ENCODE measurements around the gene PTPN11.
"Not testable (repeated sequence)": the region's sequence is repeated elsewhere in the genome, so short reads cannot be mapped to it uniquely, and the experiment has no call there.

PTPN11 gene
- total RNA-seq, result 116 to 396 (median 154) reads per million in 9 experiments

DNA sequence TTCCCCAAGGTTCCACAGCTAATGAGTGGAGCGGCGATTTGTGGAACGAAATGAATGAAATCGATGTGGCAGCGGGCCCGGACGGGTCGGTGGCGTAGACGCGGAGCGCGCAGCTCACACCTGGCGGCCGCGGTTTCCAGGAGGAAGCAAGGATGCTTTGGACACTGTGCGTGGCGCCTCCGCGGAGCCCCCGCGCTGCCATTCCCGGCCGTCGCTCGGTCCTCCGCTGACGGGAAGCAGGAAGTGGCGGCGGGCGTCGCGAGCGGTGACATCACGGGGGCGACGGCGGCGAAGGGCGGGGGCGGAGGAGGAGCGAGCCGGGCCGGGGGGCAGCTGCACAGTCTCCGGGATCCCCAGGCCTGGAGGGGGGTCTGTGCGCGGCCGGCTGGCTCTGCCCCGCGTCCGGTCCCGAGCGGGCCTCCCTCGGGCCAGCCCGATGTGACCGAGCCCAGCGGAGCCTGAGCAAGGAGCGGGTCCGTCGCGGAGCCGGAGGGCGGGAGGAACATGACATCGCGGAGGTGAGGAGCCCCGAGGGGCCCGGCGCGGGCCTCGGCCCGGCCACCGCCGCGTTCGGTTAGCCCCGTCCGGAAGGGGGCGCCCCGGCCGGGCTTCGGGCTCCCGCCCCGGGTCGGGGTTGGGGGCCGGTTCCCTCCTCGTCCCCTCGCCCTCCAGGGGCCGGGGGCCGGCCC lies at the start of gene PTPN11:
PTPN11 (plus strand) TSS at position 340 of the 689 bp plus-strand sequence; CDS start at position 505, 165 bp downstream.
- no peaks in the 10 kb centered on the region for H3K27me3 Mint-ChIP-seq
- peaks cover 16% of the 10 kb centered on the region for H3K36me3 Mint-ChIP-seq (ENCODE audit: insufficient read depth)
- peak within 1 kb of the TSS; percentile 96 to 100 for H3K4me3 Mint-ChIP-seq
- peaks cover 27 to 42% of the 10 kb centered on the region in 2 donors for H3K4me1 Mint-ChIP-seq (ENCODE audit: low read depth in 2 of 2)
- peak within 1 kb of the TSS; percentile 98 to 100 for H3K27ac Mint-ChIP-seq
- H3K9me3 Mint-ChIP-seq, result no peaks in the 10 kb centered on the region
- ATAC-seq (replicated peaks) (peak; percentile 86), DNase-seq (peak; percentile 88 to 95 (median 91))

DNA sequence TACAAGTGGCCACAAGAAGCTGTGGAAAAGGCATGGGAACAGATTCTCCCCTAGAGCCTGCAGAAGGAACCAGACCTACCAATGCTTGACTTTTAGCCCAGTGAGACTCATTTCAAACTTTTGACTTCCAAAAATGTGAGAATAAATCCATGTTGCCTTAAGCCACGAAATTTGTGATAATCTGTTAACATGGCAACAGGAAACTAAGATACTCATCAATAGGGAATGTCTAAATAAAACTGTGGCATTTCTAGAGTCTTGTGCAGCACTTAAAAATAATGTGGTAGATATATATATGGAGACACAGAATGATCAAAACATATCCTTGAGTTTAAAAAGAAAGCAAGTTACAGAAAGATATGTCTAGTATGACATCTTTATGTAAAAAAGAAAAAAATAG lies 48.5 kb upstream of the PTPN11 start:
- H3K9me3 Mint-ChIP-seq, result no peaks in the 10 kb centered on the region
- H3K4me3 Mint-ChIP-seq, result no peak overlapping the region
- peaks cover 11 to 18% of the 10 kb centered on the region in 2 donors for H3K4me1 Mint-ChIP-seq (ENCODE audit: low read depth in 2 of 2)
- H3K27me3 Mint-ChIP-seq, result no peaks in the 10 kb centered on the region
- H3K36me3 Mint-ChIP-seq (ENCODE audit: insufficient read depth), result no peaks in the 10 kb centered on the region
- ATAC-seq (replicated peaks) (no peak), DNase-seq (no peak)
- no peak overlapping the region for H3K27ac Mint-ChIP-seq

DNA sequence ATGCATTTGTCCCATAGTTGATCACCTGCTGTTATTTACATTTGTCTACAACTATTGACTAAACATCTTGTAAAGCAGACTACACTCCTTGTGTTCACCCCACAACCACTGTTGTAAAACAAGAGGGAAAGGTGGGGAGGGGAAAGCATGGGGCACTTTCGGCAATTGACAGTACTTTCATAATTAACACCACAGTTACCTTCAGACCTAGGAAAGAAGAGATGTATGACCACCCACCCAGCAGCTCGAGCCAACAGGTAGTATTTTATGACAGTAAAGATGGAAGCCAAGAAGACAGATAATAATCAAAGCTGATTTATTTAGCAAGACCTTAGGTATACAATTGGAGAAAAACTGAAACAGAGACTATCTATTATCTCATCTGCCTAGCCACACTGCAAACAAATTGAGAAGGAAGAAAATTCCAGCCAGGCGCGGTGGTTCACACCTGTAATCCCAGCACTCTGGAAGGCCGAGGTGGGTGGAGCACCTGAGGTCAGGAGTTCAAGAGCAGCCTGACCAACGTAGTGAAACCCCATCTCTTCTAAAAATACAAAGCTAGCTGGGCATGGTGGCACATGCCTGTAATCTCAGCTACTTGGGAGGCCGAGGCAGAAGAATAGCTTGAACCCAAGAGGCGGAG lies 47.8 kb upstream of the PTPN11 start:
- Mint-ChIP-seq H3K9me3 (no peaks in the 10 kb centered on the region), H3K4me3 (no peak overlapping the region), H3K36me3 (ENCODE audit: insufficient read depth) (no peaks in the 10 kb centered on the region), H3K27ac (peak overlapping the region in 1 of 2 donors; percentile 62), H3K27me3 (no peaks in the 10 kb centered on the region), H3K4me1 (ENCODE audit: low read depth in 2 of 2) (peaks cover 11 to 18% of the 10 kb centered on the region in 2 donors)
- ATAC-seq (replicated peaks), result no peak
- no peak for DNase-seq

DNA sequence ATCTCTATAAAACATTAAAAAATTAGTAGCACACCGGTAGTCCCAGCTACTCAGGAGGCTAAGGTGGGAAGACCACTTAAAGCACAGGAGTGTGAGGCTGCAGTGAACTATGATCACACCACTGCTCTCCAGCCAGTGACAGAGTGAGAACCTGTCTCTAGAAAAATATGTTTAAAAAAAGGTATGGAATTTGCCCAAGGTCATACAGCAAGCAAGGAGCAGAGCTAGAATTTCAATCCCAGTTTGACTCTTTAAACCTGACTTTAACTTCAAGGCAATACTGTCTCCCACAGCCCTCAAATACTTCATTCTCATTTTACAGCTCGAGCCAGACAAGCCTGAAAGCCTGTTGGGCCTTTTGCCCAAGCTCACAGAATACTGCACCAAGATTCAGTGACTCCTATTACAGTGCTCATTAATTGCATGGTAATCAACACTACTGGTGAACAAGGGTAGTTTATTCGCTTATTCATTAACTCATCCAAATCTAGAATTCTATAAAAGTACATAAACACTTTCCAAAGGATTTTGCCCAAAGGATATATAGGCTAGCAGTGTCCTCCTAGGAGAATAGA lies 44.5 kb upstream of the PTPN11 start:
- Mint-ChIP-seq H3K9me3 (no peaks in the 10 kb centered on the region), H3K27ac (no peak overlapping the region), H3K4me3 (no peak overlapping the region), H3K4me1 (ENCODE audit: low read depth in 2 of 2) (peaks cover 16 to 23% of the 10 kb centered on the region in 2 donors), H3K27me3 (no peaks in the 10 kb centered on the region), H3K36me3 (ENCODE audit: insufficient read depth) (peaks cover 2% of the 10 kb centered on the region)
- ATAC-seq (replicated peaks) (no peak), DNase-seq (no peak)

DNA sequence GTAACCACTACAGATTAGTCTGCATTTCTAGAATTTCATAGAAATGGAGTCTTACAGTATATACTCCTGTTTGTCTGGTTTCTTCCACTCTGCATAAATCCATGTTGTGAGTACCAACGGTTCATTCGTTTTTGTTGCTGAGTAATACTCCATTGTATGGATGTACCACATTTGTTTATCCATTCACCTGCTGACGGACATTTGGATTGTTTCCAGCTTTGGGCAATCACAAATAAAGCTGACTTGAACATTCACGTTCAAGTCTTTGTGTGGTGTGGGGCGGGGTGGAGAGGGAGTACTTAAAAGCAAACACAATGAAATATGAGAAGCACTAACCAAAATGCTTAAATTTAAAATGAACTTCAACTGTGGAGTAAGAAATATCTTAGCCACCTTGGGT lies 43.6 kb upstream of the PTPN11 start:
- peaks cover 2% of the 10 kb centered on the region for H3K36me3 Mint-ChIP-seq (ENCODE audit: insufficient read depth)
- DNase-seq (no peak), ATAC-seq (replicated peaks) (no peak)
- no peaks in the 10 kb centered on the region for H3K9me3 Mint-ChIP-seq
- no peak overlapping the region for H3K4me3 Mint-ChIP-seq
- no peaks in the 10 kb centered on the region for H3K27me3 Mint-ChIP-seq
- peak overlapping the region in 1 of 2 donors; percentile 5 for H3K27ac Mint-ChIP-seq
- H3K4me1 Mint-ChIP-seq (ENCODE audit: low read depth in 2 of 2), result peaks cover 17 to 22% of the 10 kb centered on the region in 2 donors

DNA sequence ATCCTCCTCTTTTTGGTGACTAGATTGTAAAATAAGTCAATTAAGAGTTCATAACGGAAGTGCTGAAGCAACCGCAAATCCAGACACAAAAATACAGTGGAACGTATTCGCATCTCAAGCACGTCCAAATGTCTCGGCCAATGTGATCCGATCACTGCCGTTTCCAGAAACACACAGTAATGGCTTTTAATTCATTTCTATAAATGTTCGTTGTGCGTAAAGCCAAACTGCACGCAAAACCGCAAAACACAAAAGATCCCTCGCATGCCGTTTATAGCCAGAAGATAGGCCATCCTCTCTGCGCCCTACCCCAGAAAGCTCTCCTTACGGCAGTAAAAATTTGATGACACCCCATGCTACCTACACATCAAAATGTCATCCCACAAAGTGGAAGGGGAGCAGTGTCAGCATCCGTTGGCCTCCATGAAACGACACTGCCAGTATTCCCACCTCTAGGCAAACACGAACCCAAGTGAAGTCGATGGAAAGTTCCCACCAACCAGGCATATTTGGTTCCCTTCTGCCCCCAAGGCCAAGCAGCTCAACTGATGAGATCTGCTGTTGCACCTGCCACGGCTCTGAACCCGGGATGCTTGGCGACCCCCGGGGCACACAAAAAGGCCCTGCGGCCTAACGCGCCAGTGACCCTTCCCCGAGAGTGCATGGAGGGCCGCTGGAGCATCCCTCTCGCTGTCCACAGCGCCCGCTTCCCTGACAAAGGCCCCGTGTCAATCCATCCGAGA lies 37.9 kb upstream of the PTPN11 start:
- Mint-ChIP-seq H3K9me3 (no peaks in the 10 kb centered on the region), H3K4me3 (peak overlapping the region; percentile 90 to 98), H3K4me1 (ENCODE audit: low read depth in 2 of 2) (peaks cover 28% of the 10 kb centered on the region in 2 donors), H3K36me3 (ENCODE audit: insufficient read depth) (peaks cover 10% of the 10 kb centered on the region), H3K27me3 (no peaks in the 10 kb centered on the region), H3K27ac (peak overlapping the region; percentile 81 to 90)
- DNase-seq, result peak in 1 of 3 experiments; percentile 3
- no peak for ATAC-seq (replicated peaks)

DNA sequence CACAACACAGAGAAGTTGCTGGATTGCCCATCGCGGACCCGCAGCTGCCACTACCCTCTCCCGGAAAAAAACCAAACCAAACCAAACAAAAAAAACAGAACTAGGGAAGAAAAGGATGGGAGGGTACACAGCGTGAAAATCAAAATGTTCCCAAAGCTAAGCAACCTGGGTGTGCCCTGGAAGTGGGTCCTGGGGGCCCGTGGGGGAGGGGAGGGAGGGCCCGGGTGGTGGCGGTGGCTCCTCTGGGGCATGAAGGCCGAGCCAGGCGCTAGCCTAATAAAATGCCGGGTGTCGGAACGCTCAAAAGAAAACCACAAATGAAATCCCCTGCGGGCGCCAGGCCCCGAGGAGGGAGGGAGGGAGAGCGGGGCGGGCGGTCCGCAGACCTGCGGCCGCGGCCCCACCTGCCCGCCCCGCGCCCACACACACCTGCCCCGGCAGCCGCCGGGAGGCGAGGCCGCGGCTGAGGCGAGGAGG lies 37.3 kb upstream of the PTPN11 start:
- DNase-seq (peak; percentile 16 to 40 (median 29)), ATAC-seq (replicated peaks) (peak; percentile 52)
- Mint-ChIP-seq H3K4me1 (ENCODE audit: low read depth in 2 of 2) (peaks cover 28 to 29% of the 10 kb centered on the region in 2 donors), H3K27ac (peak overlapping the region; percentile 81 to 90), H3K27me3 (no peaks in the 10 kb centered on the region), H3K36me3 (ENCODE audit: insufficient read depth) (peaks cover 10% of the 10 kb centered on the region), H3K4me3 (peak overlapping the region; percentile 90 to 98), H3K9me3 (no peaks in the 10 kb centered on the region)

DNA sequence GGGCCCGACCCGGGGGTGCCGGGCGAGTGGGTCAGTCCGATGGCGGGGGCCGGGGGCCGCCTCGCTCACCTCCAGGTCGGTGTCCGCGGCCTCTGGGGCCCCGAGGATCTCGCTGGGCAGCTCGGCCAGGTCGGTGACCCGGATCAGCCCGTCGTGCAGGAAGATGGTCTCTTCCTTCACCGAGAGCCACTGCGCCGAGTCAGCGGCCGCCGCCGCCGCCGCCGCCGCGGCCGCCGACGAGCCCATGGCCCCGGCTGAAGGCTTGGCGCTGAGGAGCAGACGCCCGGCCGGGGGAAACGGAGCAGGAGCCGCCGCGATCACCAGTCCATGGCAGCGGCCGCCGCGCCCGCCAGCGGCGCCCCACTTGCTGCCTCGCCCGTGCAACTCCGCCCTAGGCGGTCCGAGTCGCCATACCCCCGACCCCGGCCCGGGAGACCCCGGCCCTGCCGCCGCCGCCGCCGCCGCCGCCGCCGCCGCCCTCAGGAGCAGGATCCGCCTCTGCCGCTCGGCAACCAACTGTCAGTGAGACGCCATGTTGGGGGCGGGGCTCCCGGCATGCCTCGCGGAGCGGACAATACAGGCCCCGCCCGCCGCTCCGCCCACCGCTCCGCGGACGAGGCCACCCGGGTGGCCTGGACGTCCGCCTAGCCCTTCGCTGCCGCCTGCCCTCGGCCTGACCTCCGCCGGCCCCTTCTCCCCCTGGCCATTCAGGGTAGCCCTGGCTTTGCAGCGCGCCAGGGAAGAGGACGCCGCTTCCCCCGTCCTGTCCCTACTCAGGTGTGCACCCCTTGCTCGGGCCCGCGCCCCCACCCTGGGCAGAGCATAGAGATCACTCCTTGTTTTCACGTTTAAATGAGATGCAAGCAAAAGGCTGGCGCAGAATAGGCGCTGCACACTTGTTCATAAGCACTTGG lies 36.6 kb upstream of the PTPN11 start, which contains the start of gene HECTD4:
HECTD4 (minus strand) TSS at position 549 of the 914 bp plus-strand sequence; CDS start at position 246, 303 bp downstream.
- H3K4me3 Mint-ChIP-seq, result peak within 1 kb of the TSS; percentile 90 to 98
- H3K4me1 Mint-ChIP-seq (ENCODE audit: low read depth in 2 of 2), result peaks cover 25 to 32% of the 10 kb centered on the region in 2 donors
- ATAC-seq (replicated peaks) (peak; percentile 94), DNase-seq (peak; percentile 88 to 91 (median 89))
- no peaks in the 10 kb centered on the region for H3K9me3 Mint-ChIP-seq
- H3K27me3 Mint-ChIP-seq, result no peaks in the 10 kb centered on the region
- H3K27ac Mint-ChIP-seq, result peak within 1 kb of the TSS; percentile 92 to 95
- peaks cover 10% of the 10 kb centered on the region for H3K36me3 Mint-ChIP-seq (ENCODE audit: insufficient read depth)

DNA sequence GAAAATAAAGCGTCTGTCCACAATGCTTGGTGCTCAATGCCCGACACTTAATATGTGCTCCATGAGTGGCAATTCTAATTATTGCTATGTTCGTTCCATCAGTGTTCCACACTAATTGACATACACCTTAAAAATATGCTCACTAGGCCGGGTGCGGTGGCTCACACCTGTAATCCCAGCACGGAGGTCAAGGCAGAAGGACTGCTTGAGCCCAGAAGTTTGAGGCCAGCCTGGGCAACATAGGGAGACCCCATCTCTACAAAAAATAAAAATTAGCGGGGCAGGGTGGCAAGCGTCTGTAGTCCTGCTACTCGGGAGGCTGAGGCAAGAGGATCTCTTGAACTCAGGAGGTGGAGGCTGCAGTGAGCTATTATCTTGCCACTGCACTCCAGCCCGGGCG lies 35.9 kb upstream of the PTPN11 start:
- Mint-ChIP-seq H3K36me3 (ENCODE audit: insufficient read depth) (peaks cover 13% of the 10 kb centered on the region), H3K27me3 (no peaks in the 10 kb centered on the region), H3K4me3 (peak overlapping the region; percentile 90 to 98), H3K4me1 (ENCODE audit: low read depth in 2 of 2) (peaks cover 29 to 31% of the 10 kb centered on the region in 2 donors), H3K9me3 (no peaks in the 10 kb centered on the region), H3K27ac (peak overlapping the region; percentile 92 to 95)
- ATAC-seq (replicated peaks) (no peak), DNase-seq (no peak)

DNA sequence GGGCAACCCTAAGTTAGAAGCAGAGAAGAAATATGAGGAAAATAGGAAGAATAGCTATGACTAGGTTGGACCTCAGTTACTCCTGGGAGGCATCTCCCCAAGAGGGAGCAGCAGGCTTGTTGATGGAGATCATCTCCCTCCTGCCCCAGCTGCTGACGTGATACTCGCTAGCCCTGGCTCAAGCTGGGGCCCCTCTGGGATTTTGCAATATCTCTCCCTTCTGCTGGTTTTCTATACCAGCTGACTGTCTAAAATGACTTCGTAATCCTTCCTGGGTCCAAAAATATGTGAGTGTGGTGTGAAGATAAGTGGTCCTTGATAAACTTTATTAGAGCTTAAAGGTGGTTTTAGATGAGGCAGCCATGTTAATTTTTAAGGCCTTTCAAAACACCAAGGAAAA lies 32.0 kb upstream of the PTPN11 start:
- peak overlapping the region in 1 of 2 donors; percentile 77 for H3K27ac Mint-ChIP-seq
- no peaks in the 10 kb centered on the region for H3K9me3 Mint-ChIP-seq
- DNase-seq (no peak), ATAC-seq (replicated peaks) (no peak)
- H3K36me3 Mint-ChIP-seq (ENCODE audit: insufficient read depth), result peaks cover 6% of the 10 kb centered on the region
- no peaks in the 10 kb centered on the region for H3K27me3 Mint-ChIP-seq
- peaks cover 10 to 13% of the 10 kb centered on the region in 2 donors for H3K4me1 Mint-ChIP-seq (ENCODE audit: low read depth in 2 of 2)
- no peak overlapping the region for H3K4me3 Mint-ChIP-seq

DNA sequence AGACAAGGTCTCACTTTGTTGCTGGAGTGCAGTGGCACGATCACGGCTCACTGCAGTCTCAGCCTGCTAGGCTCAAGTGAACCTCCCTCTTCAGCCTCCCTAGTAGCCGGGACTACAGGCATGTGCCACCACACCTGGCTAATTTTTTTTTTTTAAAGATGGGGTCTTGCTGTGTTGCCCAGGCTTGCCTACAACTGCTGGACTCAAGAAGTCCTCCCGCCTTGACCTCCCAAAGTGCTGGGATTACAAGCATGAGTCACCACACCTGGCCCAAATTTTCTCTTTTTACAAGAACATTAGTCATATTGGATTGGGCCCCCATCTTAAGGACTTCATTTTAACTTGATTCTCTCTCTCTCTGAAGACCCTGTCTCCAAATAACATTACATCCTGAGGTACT lies 29.5 kb upstream of the PTPN11 start:
- Mint-ChIP-seq H3K4me3 (no peak overlapping the region), H3K4me1 (ENCODE audit: low read depth in 2 of 2) (peaks cover 5 to 8% of the 10 kb centered on the region in 2 donors), H3K27ac (no peak overlapping the region), H3K27me3 (no peaks in the 10 kb centered on the region), H3K36me3 (ENCODE audit: insufficient read depth) (peaks cover 6% of the 10 kb centered on the region), H3K9me3 (no peaks in the 10 kb centered on the region)
- DNase-seq, result no peak
- no peak for ATAC-seq (replicated peaks)

DNA sequence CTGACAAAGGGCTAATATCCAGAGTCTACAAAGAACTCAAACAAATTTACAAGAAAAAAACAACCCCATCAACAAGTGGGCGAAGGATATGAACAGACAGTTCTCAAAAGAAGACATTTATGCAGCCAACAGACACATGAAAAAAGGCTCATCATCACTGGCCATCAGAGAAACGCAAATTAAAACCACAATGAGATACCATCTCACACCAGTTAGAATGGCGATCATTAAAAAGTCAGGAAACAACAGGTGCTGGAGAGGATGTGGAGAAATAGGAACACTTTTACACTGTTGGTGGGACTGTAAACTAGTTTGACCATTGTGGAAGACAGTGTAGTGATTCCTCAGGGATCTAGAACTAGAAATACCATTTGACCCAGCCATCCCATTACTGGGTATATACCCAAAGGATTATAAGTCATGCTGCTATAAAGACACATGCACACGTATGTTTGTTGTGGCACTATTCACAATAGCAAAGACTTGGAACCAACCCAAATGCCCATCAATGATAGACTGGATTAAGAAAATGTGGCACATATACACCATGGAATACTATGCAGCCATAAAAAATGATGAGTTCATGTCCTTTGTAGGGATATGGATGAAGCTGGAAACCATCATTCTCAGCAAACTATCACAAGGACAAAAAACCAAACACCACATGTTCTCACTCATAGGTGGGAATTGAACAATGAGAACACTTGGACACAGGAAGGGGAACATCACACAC lies 28.7 kb upstream of the PTPN11 start:
- not testable (repeated sequence) for H3K4me1 Mint-ChIP-seq (ENCODE audit: low read depth in 2 of 2); H3K27ac Mint-ChIP-seq; DNase-seq; ATAC-seq (replicated peaks); H3K4me3 Mint-ChIP-seq; H3K36me3 Mint-ChIP-seq (ENCODE audit: insufficient read depth); H3K27me3 Mint-ChIP-seq; H3K9me3 Mint-ChIP-seq
